NCI-H524 treated with DMSO at 0.1 percent for 48 hours (cell line): Measurements from ENCODE around the gene MDM1.

Experiments used
- DNase-seq: peaks from one replicate; lab custom pipeline; 2025; lab: John Stamatoyannopoulos, UW

Gene MDM1

GRCh38 chr12:68321140-68321539 is 11.0 kb downstream of the MDM1 start:
- DNase-seq: no peak

GRCh38 chr12:68319988-68320623 is 12.1 kb downstream of the MDM1 start:
- DNase-seq: no peak

DNA sequence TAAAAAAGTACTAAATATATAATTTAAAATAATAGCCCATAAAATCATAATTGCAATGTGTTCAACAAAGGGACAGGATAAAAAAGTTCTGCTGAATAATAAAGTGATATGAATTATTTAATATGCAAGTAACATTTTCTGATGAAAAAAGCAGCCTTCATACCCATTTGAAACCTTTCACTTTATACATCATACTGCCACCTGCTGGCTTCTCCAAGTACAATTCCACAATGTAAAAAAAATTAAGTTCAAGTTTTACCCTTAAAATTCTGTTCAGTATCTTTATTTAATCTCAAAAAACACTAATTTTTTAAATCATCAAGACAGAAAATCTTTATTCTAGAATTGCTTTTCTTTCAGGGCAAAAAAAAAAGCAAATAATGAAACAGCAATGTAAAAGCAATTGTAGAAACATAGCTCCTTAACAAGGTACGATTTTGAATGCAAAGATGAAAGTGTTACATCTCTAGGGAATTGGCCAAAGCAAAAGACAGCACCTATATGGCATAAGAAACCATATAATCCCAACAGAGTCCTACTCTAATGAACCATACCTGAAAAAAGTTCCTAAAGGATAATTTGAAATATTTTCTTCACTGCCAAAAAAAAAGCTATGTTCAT is 15.0 kb downstream of the MDM1 start:
- DNase-seq: no peak

- DNase-seq: no peak
Measured at GRCh38 chr12:68310370-68310769, 21.8 kb downstream of the MDM1 start.

GRCh38 chr12:68306564-68306963 is 25.6 kb downstream of the MDM1 start:
- no peak for DNase-seq

GRCh38 chr12:68305278-68305677 is 26.9 kb downstream of the MDM1 start:
- no peak for DNase-seq

- no peak for DNase-seq
Measured at GRCh38 chr12:68304626-68305025, 27.5 kb downstream of the MDM1 start.

GRCh38 chr12:68303850-68304249 is 28.3 kb downstream of the MDM1 start:
- no peak for DNase-seq

- DNase-seq: no peak
Measured at GRCh38 chr12:68297929-68298328, 34.2 kb downstream of the MDM1 start.

- no peak for DNase-seq
Measured at GRCh38 chr12:68294251-68294650, 37.9 kb downstream of the MDM1 start.

GRCh38 chr12:68293347-68293746 is 38.8 kb downstream of the MDM1 start:
- DNase-seq: no peak

GRCh38 chr12:68292151-68292943 is 39.8 kb downstream of the MDM1 start:
- DNase-seq: no peak

DNA sequence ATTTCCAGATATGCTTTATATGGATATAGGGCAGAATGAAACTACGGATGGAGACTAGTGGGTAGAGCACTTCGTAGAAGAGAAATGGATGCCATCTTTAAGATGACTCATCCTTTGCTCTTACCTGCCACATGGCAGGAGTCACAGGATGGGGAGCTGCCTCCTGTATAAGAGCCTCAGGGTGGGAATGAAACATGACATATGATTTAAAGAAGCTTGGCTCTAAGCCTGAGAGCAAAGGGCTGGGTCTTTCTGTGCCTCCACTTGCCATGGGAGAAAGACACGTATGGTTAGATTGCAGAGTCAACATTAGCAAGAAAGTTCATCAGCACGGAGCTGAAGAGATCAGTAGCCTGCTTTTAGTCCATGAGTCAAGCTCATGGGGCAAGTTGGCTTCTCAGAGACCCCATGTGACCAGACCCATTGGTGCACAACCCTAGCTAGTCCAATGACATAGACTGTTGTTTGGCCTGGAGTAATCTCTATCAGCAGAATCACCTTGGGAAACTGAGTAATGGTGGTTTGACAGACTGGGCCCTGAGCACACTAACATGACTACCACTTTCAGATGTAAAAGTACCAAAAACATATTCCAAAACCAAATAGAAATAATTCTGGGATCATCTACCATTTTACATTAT is 40.6 kb downstream of the MDM1 start:
- no peak for DNase-seq

- no peak for DNase-seq
Measured at GRCh38 chr12:68290126-68290525, 42.0 kb downstream of the MDM1 start.

DNA sequence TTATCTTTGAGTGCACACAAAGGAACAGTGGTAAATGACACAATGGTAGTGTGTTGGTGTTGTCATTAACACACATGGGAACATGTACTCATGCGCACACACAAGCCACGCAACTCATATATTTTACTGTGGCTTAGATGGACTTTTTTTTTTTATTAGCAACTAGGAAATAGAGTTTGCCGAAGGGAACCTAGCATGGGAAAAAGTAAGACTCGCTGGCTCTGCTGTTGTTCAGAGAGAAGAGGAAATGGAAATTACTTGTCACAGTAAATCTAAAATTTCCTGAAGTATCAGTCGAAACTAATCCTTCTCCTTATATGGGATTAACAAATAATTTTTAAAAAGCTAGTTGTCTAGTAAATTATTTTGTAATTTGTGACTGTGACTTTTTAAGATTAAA is 45.1 kb downstream of the MDM1 start:
- no peak for DNase-seq

GRCh38 chr12:68286396-68286795 is 45.8 kb downstream of the MDM1 start:
- no peak for DNase-seq

- DNase-seq: no peak
Measured at GRCh38 chr12:68285541-68285940, 46.6 kb downstream of the MDM1 start.

- DNase-seq: no peak
Measured at GRCh38 chr12:68281322-68282077, 50.7 kb downstream of the MDM1 start.

DNA sequence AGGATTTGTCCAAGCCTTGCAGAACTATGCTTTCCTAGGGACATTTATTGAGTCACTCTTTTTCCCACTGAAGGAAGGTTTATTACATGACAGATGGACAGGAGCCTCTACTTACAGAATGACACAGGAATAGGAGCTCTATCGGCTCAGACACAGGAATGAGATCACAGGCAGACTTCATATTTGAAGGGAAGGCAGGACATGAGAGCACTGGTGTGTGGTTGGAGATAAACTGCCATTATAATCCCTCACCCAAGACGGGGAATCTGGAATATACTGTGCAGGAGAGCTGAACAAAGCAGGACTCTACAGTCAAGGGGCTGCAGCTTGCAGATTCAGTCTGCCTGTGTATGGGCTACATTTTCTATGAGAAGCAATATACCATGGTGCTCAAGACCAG is 51.9 kb downstream of the MDM1 start:
- no peak for DNase-seq

DNA sequence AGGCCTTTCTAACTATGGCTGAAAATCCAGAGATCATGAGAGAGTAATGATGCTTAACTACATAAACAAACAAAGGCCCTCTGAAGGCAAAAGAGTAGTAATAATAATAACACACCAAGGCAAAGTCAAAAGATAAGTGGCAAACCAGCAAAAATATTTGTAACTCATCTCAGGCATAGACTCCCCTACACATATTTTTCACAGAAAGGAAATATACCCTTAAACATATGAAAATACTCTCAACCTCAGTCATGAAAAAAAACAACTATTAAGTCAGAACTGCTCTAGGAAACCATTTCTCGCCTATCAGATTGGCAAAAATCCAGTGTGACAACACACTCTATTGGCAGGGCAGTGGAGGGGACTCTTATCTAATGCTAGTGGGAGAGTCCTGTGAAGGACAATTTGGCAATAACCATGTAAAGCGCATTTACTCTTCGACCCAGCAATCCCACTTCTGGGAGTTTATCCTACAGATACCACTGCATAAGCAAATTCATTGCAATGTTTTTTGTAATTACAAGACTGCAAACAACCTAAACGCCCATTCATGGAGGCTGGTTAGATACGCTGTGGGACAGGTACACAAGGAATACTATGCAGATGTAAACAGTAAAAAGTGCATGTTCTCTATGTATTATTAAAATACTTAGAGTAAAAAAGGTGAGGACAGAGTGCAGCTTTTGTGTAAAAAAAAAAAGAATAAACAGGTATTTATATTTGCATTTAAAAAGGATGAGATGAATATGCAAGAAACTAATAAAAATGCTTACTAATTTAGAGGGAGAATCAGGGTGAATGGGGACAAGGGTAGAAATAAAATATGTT is 52.7 kb downstream of the MDM1 start:
- DNase-seq: no peak

DNA sequence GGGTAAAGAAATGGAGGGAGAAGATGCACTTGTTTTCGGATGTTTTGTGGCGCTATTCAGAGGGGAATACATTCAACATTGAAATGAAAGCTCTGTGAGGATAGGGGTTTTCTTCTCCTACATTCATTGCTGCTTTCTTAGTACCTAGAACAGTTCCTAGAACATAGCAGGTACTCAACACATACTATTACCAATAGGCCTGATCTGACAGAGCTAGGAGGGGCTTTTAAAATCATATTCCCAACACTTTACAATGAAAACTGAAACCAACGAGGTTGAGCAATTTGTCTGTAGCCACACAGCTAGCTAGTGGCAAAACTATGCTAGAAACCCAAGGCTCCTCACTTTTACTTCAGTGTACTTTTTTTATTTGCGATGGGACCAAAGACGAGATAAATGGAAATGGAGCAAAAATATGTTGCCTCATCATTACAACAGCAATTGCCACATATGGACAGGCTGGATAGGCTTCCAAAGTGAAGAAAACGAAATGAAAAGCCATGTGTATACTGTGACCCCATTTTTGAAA is 55.7 kb downstream of the MDM1 start:
- DNase-seq: no peak
